ENCODE results near the gene EIF4A3. TPM values are rescaled to one million over a fixed set of nuclear protein-coding genes. Genes with fewer than 3 reads are reported as not detected.

EIF4A3 gene
- total RNA-seq, 4 donors from 2014 or later = 29.7 to 500 (median 79.1) TPM

DNA sequence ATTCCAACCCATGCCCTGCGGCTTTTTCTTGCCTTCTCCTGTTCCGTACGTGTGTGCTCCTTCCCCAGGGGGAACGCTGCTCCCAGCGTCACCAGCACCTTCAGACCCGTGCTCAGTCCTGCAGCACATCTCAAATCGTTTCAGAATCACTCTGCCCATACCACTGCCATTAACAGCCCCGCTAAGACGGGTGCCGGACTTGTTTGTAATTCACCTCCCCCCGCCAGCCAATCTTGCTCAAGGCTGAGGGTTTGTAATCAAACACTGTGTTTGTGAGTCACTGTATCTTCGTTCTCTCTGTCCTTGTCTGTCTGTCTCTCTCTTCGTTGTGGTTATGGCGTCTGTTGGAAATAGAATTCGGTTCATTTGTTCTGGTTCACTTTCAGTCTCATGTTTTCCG, 40.2 kb upstream of the EIF4A3 start:
- no peaks in the 10 kb centered on the region for H3K36me3 ChIP-seq
- H3K4me3 ChIP-seq = no peak overlapping the region
- no peaks in the 10 kb centered on the region for H3K27me3 ChIP-seq
- H3K4me1 ChIP-seq = no peaks in the 10 kb centered on the region
- TF ChIP-seq POLR2A (IDR thresholded peaks at IDR 0.05) = no peak
- DNase-seq = no peak
- H3K9me3 ChIP-seq = no peaks in the 10 kb centered on the region
- intact Hi-C loops (cut with DNase I; ENCODE audit: low total_unique reads) = no loop called here
- H3K27ac ChIP-seq = no peak overlapping the region

DNA sequence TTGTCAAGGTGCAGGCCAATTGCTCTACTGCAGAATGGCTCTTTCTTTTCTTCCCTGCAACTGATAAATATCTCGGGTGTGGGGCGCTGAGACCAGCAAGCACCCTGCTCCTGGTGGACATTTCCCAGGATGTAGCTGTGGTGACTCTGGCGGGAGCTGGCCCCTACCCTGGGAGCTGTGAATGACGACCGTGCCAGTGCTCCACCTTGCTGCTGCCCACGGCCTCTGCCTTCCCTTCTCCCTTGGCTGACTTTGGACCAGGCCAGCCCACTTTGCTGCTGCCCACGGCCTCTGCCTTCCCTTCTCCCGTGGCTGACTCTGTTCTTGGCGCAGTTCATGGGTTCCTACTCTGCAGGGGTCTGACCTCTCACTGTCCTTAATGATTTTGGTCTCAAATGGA, 39.0 kb upstream of the EIF4A3 start:
- intact Hi-C loops (cut with DNase I; ENCODE audit: low total_unique reads) = no loop called here
- no peak for DNase-seq
- Histone ChIP-seq H3K4me1 (no peaks in the 10 kb centered on the region), H3K27ac (no peak overlapping the region), H3K9me3 (no peaks in the 10 kb centered on the region), H3K4me3 (no peak overlapping the region), H3K27me3 (no peaks in the 10 kb centered on the region), H3K36me3 (no peaks in the 10 kb centered on the region)
- no peak for TF ChIP-seq POLR2A (IDR thresholded peaks at IDR 0.05)
- TF ChIP-seq, protein P1, sequence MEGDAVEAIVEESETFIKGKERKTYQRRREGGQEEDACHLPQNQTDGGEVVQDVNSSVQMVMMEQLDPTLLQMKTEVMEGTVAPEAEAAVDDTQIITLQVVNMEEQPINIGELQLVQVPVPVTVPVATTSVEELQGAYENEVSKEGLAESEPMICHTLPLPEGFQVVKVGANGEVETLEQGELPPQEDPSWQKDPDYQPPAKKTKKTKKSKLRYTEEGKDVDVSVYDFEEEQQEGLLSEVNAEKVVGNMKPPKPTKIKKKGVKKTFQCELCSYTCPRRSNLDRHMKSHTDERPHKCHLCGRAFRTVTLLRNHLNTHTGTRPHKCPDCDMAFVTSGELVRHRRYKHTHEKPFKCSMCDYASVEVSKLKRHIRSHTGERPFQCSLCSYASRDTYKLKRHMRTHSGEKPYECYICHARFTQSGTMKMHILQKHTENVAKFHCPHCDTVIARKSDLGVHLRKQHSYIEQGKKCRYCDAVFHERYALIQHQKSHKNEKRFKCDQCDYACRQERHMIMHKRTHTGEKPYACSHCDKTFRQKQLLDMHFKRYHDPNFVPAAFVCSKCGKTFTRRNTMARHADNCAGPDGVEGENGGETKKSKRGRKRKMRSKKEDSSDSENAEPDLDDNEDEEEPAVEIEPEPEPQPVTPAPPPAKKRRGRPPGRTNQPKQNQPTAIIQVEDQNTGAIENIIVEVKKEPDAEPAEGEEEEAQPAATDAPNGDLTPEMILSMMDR (IDR thresholded peaks at IDR 0.05) = no peak

DNA sequence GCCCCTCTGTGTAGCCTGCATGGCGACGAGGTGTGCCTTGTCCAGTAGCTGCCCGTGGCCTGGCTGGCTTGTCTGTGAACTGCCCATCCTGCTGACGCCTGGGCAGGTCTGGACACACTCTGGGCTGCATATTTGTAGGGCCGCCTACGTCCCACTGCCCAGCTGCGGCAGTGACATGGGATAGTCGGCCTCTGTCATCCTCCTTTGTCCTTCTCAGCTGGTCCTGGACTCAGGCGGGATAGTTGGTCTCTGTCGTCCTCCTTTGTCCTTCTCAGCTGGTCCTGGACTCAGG, 37.4 kb upstream of the EIF4A3 start:
- Histone ChIP-seq H3K27ac (no peak overlapping the region), H3K9me3 (no peaks in the 10 kb centered on the region), H3K36me3 (no peaks in the 10 kb centered on the region), H3K4me3 (no peak overlapping the region), H3K4me1 (no peaks in the 10 kb centered on the region), H3K27me3 (no peaks in the 10 kb centered on the region)
- intact Hi-C loops (cut with DNase I; ENCODE audit: low total_unique reads) = no loop called here
- TF ChIP-seq, protein P1 (IDR thresholded peaks at IDR 0.05) = no peak
- no peak for TF ChIP-seq POLR2A (IDR thresholded peaks at IDR 0.05)
- no peak for DNase-seq

DNA sequence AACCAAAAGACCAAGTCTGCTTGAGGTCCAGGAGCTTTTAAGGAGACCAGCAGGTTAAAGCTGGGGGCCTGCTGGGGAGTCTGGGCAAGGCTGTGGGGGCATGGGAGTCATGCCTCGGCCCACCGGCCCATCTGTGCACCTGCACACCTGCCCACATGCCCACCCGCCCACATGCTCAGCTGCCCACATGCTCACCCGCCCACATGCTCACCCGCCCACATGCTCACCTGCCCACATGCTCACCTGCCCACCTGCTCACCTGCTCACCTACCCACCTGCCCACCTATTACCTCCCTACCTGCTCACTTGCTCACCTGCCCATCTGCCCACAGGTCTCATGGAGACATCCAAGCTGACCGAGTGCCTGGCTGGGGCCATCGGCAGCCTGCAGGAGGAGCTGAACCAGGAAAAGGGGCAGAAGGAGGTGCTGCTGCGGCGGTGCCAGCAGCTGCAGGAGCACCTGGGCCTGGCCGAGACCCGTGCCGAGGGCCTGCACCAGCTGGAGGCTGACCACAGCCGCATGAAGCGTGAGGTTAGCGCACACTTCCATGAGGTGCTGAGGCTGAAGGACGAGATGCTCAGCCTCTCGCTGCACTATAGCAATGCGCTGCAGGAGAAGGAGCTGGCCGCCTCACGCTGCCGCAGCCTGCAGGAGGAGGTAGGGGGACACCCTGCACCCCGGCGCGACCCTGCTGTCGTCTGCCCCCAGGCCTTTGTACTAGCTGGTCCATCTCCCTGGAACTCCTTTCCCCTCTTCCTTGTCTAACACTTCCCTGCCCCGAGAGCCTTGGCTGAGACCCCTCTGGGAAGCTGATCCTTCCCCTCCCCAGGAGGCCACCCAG, 36.9 kb upstream of the EIF4A3 start:
- no peak overlapping the region for H3K4me3 ChIP-seq
- H3K27ac ChIP-seq = no peak overlapping the region

DNA sequence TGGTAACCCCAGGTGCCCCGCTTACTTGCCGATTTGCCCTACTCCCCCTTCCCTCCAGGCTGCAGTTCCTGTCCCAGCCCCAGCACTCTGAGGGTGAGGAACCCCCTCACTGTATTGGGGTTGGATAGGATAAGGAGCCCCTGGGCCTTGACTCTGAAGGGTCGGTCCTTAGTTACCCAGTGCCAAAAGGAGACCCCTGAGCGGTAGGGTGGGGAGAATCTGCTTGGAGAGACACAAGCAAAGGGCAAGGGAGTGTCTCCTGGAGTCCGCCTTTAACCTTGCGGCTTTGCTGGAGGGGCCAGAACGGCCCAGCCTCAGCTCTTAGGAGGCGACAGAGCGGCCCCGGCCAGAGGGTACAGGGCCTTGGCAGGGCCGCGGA, 35.9 kb upstream of the EIF4A3 start:
- intact Hi-C loops (cut with DNase I; ENCODE audit: low total_unique reads) = no loop called here
- H3K36me3 ChIP-seq = no peaks in the 10 kb centered on the region
- no peaks in the 10 kb centered on the region for H3K9me3 ChIP-seq
- no peak overlapping the region for H3K4me3 ChIP-seq
- H3K27me3 ChIP-seq = no peaks in the 10 kb centered on the region
- H3K27ac ChIP-seq = no peak overlapping the region
- H3K4me1 ChIP-seq = no peaks in the 10 kb centered on the region
- TF ChIP-seq, protein P1 (IDR thresholded peaks at IDR 0.05) = no peak
- no peak for TF ChIP-seq POLR2A (IDR thresholded peaks at IDR 0.05)
- no peak for DNase-seq

More for the DNA sequence above, 36.9 kb upstream of the EIF4A3 start:
- DNase-seq = no peak
- H3K4me1 ChIP-seq = no peaks in the 10 kb centered on the region
- no peak for TF ChIP-seq POLR2A (IDR thresholded peaks at IDR 0.05)
- TF ChIP-seq, protein P1 (IDR thresholded peaks at IDR 0.05) = no peak
- no peaks in the 10 kb centered on the region for H3K27me3 ChIP-seq
- intact Hi-C loops (cut with DNase I; ENCODE audit: low total_unique reads) = no loop called here
- no peaks in the 10 kb centered on the region for H3K9me3 ChIP-seq
- H3K36me3 ChIP-seq = no peaks in the 10 kb centered on the region
